Thyroid gland (tissue), 4 donors: ENCODE measurements around the gene PLCD1. TPM values are rescaled to one million over a fixed set of nuclear protein-coding genes. Genes with fewer than 3 reads are reported as not detected.

Source experiments
- DNase-seq, 2 donors: peaks; one replicate each; pipeline ENCODE4 v3.0.0-alpha.2; 2019
- H3K27ac ChIP-seq, 3 donors: fragments of 200-600 bp; sonication (generic); 1 replicate in 2 of 3; 2 replicates in 1 of 3; pipeline ENCODE4 v1.5.1; 2016 to 2019; ENCODE audit warnings: mild to moderate bottlenecking in 1 of 3, moderate library complexity in 1 of 3
- H3K27me3 ChIP-seq: fragments of 200-600 bp; sonication (generic); one replicate; pipeline ENCODE4 v1.5.1; 2019
- H3K36me3 ChIP-seq, 2 donors: fragments of 200-600 bp; sonication (generic); one replicate each; pipeline ENCODE4 v1.5.1; 2016 to 2019
- H3K4me1 ChIP-seq, 2 donors: fragments of 200-600 bp; sonication (generic); one replicate each; pipeline ENCODE4 v1.5.1; 2017 to 2019
- H3K4me3 ChIP-seq, 3 donors: fragments of 200-600 bp; sonication (generic); replicated peaks in 1 of 3; 1 replicate in 2 of 3; 2 replicates in 1 of 3; pipeline ENCODE4 v1.5.1; 2016; ENCODE audit warnings: mild to moderate bottlenecking in 1 of 3
- H3K9me3 ChIP-seq: fragments of 200-600 bp; sonication (generic); one replicate; pipeline ENCODE4 v1.5.1; 2017
- CTCF ChIP-seq, 6 experiments: fragments of 200-600 bp in 3 of 6; fragments of 450-650 bp in 3 of 6; sonication (generic) in 3 of 6; IDR thresholded peaks; one replicate each; pipeline ENCODE4 v1.5.1; 2016 to 2019; ENCODE audit warnings: antibody characterized with exemption in 6 of 6, mild to moderate bottlenecking in 2 of 6, inconsistent platforms in 1 of 6, moderate library complexity in 1 of 6
- POLR2A ChIP-seq, 2 donors: fragments of 450-650 bp; IDR thresholded peaks; one replicate each; pipeline ENCODE4 v1.6.1; 2017; ENCODE audit warnings: antibody characterized with exemption in 2 of 2, mild to moderate bottlenecking in 2 of 2, moderate library complexity in 1 of 2
- WGBS, 2 donors: methylation state at CpG; one replicate each; pipeline ENCODE4 v1.1.5; 2017; 5-methylcytosine and 5-hydroxymethylcytosine counted together
- intact Hi-C: fragments of 100-400 bp; cut with DNase I; formaldehyde crosslinking; loops from one replicate; pipeline ENCODE4 v1.15.1; 2023
- total RNA-seq, 4 donors: library from RNA; depleted of rRNA; stranded (reverse); fragments of >200 nt; gene quantifications; one replicate each; pipeline ENCODE4 v1.2.3, GENCODE V29; 2016

PLCD1 gene
- total RNA-seq, 4 donors from 2014 or later, result 13.8 to 19.9 (median 16.0) TPM

DNA sequence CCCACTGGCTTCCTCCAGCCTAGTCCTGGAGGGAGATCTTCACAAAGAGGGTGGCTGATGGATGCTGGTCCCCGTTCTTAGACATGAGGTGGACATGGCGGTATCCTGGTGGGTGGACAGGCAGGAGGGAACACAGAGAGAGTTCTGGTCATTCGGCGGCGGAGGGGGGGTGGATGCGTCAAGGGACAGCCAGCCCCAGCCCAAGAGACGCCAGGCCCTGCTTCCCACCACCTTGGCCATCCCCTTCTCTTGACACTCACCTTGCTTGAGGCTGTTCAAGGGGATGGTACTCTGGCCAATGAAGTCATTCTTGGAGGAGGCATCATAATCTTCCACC lies 21.7 kb downstream of the PLCD1 start:
- WGBS, 2 donors, result 97 to 100% methylated on average over 2 to 7 of the region's 7 CpGs
- DNase-seq, result no peak
- no peaks in the 10 kb centered on the region for H3K27me3 ChIP-seq
- no peak overlapping the region for H3K27ac ChIP-seq
- TF ChIP-seq CTCF (IDR thresholded peaks at IDR 0.05) (no peak), POLR2A (IDR thresholded peaks at IDR 0.05) (no peak)
- peaks cover 10 to 13% of the 10 kb centered on the region in 2 donors for H3K36me3 ChIP-seq
- intact Hi-C loops, result no loop called here
- no peak overlapping the region for H3K4me3 ChIP-seq
- no peaks in the 10 kb centered on the region for H3K9me3 ChIP-seq
- peaks cover 20 to 27% of the 10 kb centered on the region in 2 donors for H3K4me1 ChIP-seq

- intact Hi-C loops, result no loop called here
- H3K36me3 ChIP-seq, result peaks cover 13 to 16% of the 10 kb centered on the region in 2 donors
- H3K4me3 ChIP-seq, result no peak overlapping the region
Measured at GRCh38 chr3:38006445-38006995, 22.9 kb downstream of the PLCD1 start.

DNA sequence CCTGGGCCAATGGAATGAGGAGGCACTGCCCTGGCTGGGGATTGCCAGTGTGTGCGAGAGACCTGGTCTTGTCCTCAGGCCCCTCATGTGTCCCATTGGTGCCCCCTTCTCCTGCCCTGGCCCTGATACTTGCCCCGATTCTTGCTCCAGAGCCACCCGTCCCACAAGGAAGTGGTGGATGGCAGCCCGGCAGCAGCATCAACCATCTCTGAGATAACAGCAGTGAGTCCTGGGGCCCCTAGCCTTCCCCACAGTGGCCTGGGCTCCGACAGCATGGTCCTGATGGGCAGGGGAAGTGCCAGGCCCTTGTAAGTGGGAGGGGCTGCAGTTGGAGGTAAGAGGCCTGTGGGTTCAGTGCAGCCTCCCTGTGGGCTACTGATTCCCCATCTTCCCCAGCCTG lies 23.4 kb downstream of the PLCD1 start:
- Histone ChIP-seq H3K9me3 (no peaks in the 10 kb centered on the region), H3K27me3 (no peaks in the 10 kb centered on the region), H3K36me3 (peaks cover 8 to 16% of the 10 kb centered on the region in 2 donors), H3K4me3 (no peak overlapping the region), H3K27ac (peak overlapping the region in 2 of 3 donors; percentile 59 to 80), H3K4me1 (peaks cover 20 to 27% of the 10 kb centered on the region in 2 donors)
- WGBS, 2 donors, result 96 to 100% methylated on average over 1 to 4 of the region's 5 CpGs
- TF ChIP-seq CTCF (IDR thresholded peaks at IDR 0.05) (no peak), POLR2A (IDR thresholded peaks at IDR 0.05) (no peak)
- no peak for DNase-seq
- intact Hi-C loops, result no loop called here

More at GRCh38 chr3:38006445-38006995, 22.9 kb downstream of the PLCD1 start:
- WGBS, 2 donors, result 100% methylated on average over 4 of the region's 16 CpGs; no CpG with 5 or more reads in 1 of the 2 donors
- TF ChIP-seq CTCF (IDR thresholded peaks at IDR 0.05) (no peak), POLR2A (IDR thresholded peaks at IDR 0.05) (no peak)
- H3K9me3 ChIP-seq, result no peaks in the 10 kb centered on the region
- H3K27me3 ChIP-seq, result no peaks in the 10 kb centered on the region
- H3K4me1 ChIP-seq, result peaks cover 20 to 27% of the 10 kb centered on the region in 2 donors
- no peak for DNase-seq
- peak overlapping the region in 1 of 3 donors; percentile 80 for H3K27ac ChIP-seq

- no peaks in the 10 kb centered on the region for H3K27me3 ChIP-seq
- peaks cover 1 to 14% of the 10 kb centered on the region in 2 donors for H3K36me3 ChIP-seq
- H3K27ac ChIP-seq, result peak overlapping the region; percentile 59 to 80 (median 61)
- WGBS, 2 donors, result 52 to 59% methylated on average over 15 of the region's 15 CpGs
- no peak overlapping the region for H3K4me3 ChIP-seq
- H3K4me1 ChIP-seq, result peaks cover 20 to 27% of the 10 kb centered on the region in 2 donors
- no peaks in the 10 kb centered on the region for H3K9me3 ChIP-seq
- TF ChIP-seq CTCF (IDR thresholded peaks at IDR 0.05), result no peak
- no peak for TF ChIP-seq POLR2A (IDR thresholded peaks at IDR 0.05)
- intact Hi-C loops, result no loop called here
- DNase-seq, result peak; percentile 87 to 91
Measured at GRCh38 chr3:38005076-38006020, 24.1 kb downstream of the PLCD1 start.
